ENCODE measurements around the gene ANKRD39. TPM values are rescaled to one million over a fixed set of nuclear protein-coding genes. Genes with fewer than 3 reads are reported as not detected.
A peak's percentile ranks its signal among the peaks of the same experiment; 100 is the strongest.

The ANKRD39 gene
- total and polyA plus RNA-seq, 9 of the 15 experiments (the other 6 are each of a cell fraction or from before 2014, with no cell fraction given), result 8.2 to 33.1 (median 23.8) TPM

DNA sequence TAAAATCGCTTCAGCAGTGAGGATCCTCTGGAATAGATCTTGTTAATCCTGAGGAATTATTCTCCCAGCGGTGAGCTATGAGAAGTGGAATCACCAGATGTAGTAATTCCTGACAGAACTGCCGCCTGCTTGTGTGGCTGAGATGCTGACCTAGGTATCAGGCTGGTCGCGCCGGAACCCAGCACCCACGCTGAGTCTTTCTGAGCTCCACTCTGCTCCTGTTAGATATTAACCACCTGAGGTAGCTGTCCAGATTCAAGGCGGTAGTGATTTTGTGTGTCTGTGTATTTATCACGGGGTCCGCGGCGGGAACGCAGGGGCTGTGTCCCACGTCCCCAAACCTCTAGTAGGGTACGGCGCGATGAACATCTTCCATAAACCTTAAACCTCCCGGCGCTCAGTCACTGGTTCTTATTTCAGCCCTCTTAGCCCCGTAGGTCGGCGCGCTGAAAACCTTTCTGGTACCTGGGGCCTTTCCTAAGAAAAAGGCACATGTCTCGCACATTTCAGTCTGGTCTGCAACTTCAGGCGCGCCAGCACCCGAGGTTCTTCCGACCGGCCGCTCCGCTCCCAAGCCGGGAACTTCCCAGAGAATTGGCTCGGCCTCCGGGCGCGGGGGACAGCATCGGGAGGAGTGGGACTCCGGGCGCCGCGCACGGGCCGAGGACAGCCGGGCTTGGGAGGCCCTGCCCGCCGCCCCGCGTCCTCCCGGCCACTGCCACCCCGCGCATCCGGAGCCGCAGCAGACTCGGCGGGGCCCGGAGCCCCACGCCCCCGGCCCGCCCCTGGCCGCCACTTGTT lies 42.3 kb downstream of the ANKRD39 start (continued):
- TF ChIP-seq ZNF408 (CRISPR knock-in tag; IDR thresholded peaks at IDR 0.05; ENCODE audit: low read depth), result no peak
- 0 out of 2 replicates have a peak, but pooled peaks have one; percentile 31 for TF ChIP-seq ZKSCAN8 (CRISPR knock-in tag; IDR thresholded peaks at IDR 0.05)
- TF ChIP-seq ZNF589 (CRISPR knock-in tag; IDR thresholded peaks at IDR 0.05; ENCODE audit: low read depth), result 0 out of 2 replicates have a peak, but pooled peaks have one; percentile 26

DNA sequence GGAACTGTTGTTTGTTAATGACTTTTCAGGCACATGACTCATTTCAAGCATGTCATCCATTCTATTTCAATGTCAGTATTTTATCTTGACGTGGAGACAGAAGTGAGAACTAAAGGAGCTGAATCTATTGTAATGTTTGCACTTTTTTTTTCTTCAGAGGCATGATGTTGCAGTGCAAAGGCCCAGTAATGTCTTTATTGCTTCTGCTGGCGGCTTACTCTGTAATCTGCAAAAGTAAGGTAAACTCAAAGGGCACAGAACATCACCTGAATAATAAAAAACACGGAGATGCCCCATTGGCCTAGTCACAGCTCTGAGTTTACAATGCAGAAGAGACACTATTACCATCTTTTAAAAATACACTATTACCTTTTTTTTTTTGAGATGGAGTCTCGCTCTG lies 44.2 kb downstream of the ANKRD39 start:
- ATAC-seq (no peak), FAIRE-seq (no peak), DNase-seq (ENCODE audit: extremely low read depth in 1 of 4, low spot score in 3 of 4) (no peak)
- Histone ChIP-seq H3K27ac (ENCODE audit: extremely low read depth, low read depth, low read length) (no peak overlapping the region), H3K9me1 (ENCODE audit: control insufficient read depth, insufficient read depth, low read length) (peaks cover 11% of the 10 kb centered on the region), H3K79me2 (ENCODE audit: control insufficient read depth, insufficient read depth, low read length) (peaks cover 18% of the 10 kb centered on the region), H2AFZ (ENCODE audit: low read depth, low read length) (no peak overlapping the region), H3K9me3 (replicated peaks; ENCODE audit: control insufficient read depth, insufficient read depth, low read depth, low read length) (no peaks in the 10 kb centered on the region), H3K36me3 (ENCODE audit: control insufficient read depth, insufficient read depth, low read length) (peaks cover 4% of the 10 kb centered on the region), H3K27me3 (ENCODE audit: control insufficient read depth in 2 of 2, insufficient read depth in 2 of 2, low read length in 2 of 2) (no peaks in the 10 kb centered on the region), H3K4me2 (ENCODE audit: insufficient read depth, low read length) (no peak overlapping the region), H3K9ac (ENCODE audit: insufficient read depth in 1 of 2, low read depth in 2 of 2, low read length in 2 of 2) (no peak overlapping the region), H3K4me1 (replicated peaks in 1 of 2; ENCODE audit: control insufficient read depth in 2 of 2, insufficient read depth in 2 of 2, low read length in 2 of 2) (peaks cover 27 to 44% of the 10 kb centered on the region in 2 experiments), H4K20me1 (replicated peaks; ENCODE audit: control insufficient read depth, insufficient read depth, low read length) (peaks cover 21% of the 10 kb centered on the region), H3K4me3 (no peak overlapping the region)
- CTCF ChIA-PET (ENCODE audit: low intra/inter-chr PET ratio), result no interaction called here
- POLR2A ChIA-PET, result interaction anchor here (0.8 kb wide), 1 partner anchor 155 kb away, joined by 3 read pairs; no protein-coding TSS in a partner anchor
- WGBS (ENCODE audit: insufficient coverage, low coverage, missing lambda C conversion rate), result 62% methylated on average over 4 of the region's 4 CpGs
- intact Hi-C loops (cut with micrococcal nuclease), result no loop called here
- in situ Hi-C loops (cut with MboI), result no loop called here
- BruUV-seq (replicated peaks), result no TSS peak
- TF ChIP-seq, protein P1, sequence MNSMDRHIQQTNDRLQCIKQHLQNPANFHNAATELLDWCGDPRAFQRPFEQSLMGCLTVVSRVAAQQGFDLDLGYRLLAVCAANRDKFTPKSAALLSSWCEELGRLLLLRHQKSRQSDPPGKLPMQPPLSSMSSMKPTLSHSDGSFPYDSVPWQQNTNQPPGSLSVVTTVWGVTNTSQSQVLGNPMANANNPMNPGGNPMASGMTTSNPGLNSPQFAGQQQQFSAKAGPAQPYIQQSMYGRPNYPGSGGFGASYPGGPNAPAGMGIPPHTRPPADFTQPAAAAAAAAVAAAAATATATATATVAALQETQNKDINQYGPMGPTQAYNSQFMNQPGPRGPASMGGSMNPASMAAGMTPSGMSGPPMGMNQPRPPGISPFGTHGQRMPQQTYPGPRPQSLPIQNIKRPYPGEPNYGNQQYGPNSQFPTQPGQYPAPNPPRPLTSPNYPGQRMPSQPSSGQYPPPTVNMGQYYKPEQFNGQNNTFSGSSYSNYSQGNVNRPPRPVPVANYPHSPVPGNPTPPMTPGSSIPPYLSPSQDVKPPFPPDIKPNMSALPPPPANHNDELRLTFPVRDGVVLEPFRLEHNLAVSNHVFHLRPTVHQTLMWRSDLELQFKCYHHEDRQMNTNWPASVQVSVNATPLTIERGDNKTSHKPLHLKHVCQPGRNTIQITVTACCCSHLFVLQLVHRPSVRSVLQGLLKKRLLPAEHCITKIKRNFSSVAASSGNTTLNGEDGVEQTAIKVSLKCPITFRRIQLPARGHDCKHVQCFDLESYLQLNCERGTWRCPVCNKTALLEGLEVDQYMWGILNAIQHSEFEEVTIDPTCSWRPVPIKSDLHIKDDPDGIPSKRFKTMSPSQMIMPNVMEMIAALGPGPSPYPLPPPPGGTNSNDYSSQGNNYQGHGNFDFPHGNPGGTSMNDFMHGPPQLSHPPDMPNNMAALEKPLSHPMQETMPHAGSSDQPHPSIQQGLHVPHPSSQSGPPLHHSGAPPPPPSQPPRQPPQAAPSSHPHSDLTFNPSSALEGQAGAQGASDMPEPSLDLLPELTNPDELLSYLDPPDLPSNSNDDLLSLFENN (IDR thresholded peaks at IDR 0.05; ENCODE audit: low read depth in 2 of 2, low read length in 2 of 2), result no peak
- TF ChIP-seq ZNF239 (CRISPR knock-in tag; IDR thresholded peaks at IDR 0.05) (no peak), MIER1 (IDR thresholded peaks at IDR 0.05; ENCODE audit: low read depth) (no peak), YY1 (IDR thresholded peaks at IDR 0.05; ENCODE audit: borderline replicate concordance in 1 of 3, control insufficient read depth in 1 of 3, extremely low read depth in 1 of 3, insufficient read depth in 3 of 3, insufficient read length in 1 of 3, insufficient replicate concordance in 2 of 3, low read depth in 1 of 3, low read length in 2 of 3) (no peak)
- TF ChIP-seq, protein P2, sequence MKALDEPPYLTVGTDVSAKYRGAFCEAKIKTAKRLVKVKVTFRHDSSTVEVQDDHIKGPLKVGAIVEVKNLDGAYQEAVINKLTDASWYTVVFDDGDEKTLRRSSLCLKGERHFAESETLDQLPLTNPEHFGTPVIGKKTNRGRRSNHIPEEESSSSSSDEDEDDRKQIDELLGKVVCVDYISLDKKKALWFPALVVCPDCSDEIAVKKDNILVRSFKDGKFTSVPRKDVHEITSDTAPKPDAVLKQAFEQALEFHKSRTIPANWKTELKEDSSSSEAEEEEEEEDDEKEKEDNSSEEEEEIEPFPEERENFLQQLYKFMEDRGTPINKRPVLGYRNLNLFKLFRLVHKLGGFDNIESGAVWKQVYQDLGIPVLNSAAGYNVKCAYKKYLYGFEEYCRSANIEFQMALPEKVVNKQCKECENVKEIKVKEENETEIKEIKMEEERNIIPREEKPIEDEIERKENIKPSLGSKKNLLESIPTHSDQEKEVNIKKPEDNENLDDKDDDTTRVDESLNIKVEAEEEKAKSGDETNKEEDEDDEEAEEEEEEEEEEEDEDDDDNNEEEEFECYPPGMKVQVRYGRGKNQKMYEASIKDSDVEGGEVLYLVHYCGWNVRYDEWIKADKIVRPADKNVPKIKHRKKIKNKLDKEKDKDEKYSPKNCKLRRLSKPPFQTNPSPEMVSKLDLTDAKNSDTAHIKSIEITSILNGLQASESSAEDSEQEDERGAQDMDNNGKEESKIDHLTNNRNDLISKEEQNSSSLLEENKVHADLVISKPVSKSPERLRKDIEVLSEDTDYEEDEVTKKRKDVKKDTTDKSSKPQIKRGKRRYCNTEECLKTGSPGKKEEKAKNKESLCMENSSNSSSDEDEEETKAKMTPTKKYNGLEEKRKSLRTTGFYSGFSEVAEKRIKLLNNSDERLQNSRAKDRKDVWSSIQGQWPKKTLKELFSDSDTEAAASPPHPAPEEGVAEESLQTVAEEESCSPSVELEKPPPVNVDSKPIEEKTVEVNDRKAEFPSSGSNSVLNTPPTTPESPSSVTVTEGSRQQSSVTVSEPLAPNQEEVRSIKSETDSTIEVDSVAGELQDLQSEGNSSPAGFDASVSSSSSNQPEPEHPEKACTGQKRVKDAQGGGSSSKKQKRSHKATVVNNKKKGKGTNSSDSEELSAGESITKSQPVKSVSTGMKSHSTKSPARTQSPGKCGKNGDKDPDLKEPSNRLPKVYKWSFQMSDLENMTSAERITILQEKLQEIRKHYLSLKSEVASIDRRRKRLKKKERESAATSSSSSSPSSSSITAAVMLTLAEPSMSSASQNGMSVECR (CRISPR knock-in tag; IDR thresholded peaks at IDR 0.05), result no peak
- TF ChIP-seq, protein P3, sequence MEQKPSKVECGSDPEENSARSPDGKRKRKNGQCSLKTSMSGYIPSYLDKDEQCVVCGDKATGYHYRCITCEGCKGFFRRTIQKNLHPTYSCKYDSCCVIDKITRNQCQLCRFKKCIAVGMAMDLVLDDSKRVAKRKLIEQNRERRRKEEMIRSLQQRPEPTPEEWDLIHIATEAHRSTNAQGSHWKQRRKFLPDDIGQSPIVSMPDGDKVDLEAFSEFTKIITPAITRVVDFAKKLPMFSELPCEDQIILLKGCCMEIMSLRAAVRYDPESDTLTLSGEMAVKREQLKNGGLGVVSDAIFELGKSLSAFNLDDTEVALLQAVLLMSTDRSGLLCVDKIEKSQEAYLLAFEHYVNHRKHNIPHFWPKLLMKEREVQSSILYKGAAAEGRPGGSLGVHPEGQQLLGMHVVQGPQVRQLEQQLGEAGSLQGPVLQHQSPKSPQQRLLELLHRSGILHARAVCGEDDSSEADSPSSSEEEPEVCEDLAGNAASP (IDR thresholded peaks at IDR 0.05), result no peak

All from K562 (cell line).